GM13977 (cell line): ENCODE data around the gene SRPK3.
A peak's percentile ranks its signal among the peaks of the same experiment; 100 is the strongest.

ENCODE experiments used
- DNase-seq: peaks from one replicate; pipeline ENCODE4 v3.0.0; 2012; ENCODE audit warnings: low spot score
- CTCF ChIP-seq: IDR thresholded peaks from 2 replicates; pipeline ENCODE4 v1.5.1; 2012; ENCODE audit warnings: mild to moderate bottlenecking, control low read depth; ENCODE audit not compliant: insufficient read depth; ENCODE audit errors: extremely low read depth, missing control alignments
- in situ Hi-C: fragments of 300-500 bp; cut with MboI; formaldehyde crosslinking; loops from one replicate; pipeline ENCODE4 v1.12.0; 2022; ENCODE audit warnings: low sequenced_read_pairs, low pct_unique_long_range_greater_than_20kb, mixed read lengths, inconsistent platforms; ENCODE audit not compliant: unreplicated experiment

Gene SRPK3

DNA sequence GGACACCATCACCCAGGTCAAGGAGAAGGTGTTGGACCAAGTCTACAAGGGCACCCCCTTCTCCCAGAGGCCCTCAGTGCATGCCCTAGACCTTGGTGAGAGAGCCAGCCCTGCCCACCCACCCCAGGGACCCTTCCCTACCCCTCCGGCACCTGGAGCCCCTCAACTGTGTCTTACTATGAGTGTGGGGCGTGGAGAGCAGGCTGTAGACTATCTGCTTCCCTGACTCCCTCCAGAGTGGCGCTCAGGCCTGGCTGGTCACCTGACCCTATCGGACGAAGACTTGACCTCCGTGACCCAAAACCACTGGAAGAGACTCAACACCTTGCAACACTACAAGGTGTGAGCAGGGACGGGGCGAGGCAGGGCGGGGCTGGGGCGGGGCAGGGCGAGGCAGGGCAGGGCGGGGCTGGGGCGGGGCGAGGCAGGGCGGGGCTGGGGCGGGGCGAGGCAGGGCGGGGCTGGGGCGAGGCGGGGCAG lies 4.7 kb upstream of the SRPK3 start:
- no peak for DNase-seq
- no peak for TF ChIP-seq CTCF
- in situ Hi-C loops, result no loop called here

- in situ Hi-C loops, result no loop called here
- TF ChIP-seq CTCF, result no peak
- DNase-seq, result no peak
These were observed 4.2 kb upstream of the SRPK3 start for GRCh38 chrX:153776611-153777045.

- TF ChIP-seq CTCF, result no peak
- no peak for DNase-seq
- in situ Hi-C loops, result no loop called here
These were observed 3.4 kb upstream of the SRPK3 start for GRCh38 chrX:153777261-153778090.

DNA sequence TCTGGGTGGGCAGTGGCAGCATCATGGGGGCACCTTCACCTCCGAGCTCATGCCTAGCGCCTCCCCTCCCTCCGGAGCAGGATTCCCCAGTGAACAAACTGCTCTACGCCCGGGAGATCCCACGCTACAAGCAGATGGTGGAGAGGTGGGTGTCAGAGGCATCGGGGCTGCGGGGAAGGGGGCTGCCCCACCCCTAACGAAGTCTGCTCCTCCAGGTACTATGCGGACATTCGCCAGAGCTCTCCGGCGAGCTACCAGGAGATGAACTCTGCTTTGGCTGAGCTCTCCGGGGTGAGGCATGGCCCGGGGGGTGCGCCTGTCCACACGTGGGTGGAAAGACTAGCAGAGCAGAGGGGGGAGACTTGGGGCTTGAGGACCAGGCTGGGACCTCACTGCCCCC lies 2.7 kb upstream of the SRPK3 start:
- no peak for TF ChIP-seq CTCF
- in situ Hi-C loops, result no loop called here
- DNase-seq, result no peak

- DNase-seq, result no peak
- peak; percentile 6 for TF ChIP-seq CTCF
- in situ Hi-C loops, result no loop called here
These were observed 2.1 kb upstream of the SRPK3 start for GRCh38 chrX:153778684-153779101.

- no peak for DNase-seq
- in situ Hi-C loops, result no loop called here
- TF ChIP-seq CTCF, result no peak
These were observed 757 bp upstream of the SRPK3 start for GRCh38 chrX:153779891-153780677.
